CD4-positive, alpha-beta memory T cell (primary cell): ENCODE data around the gene BRCA2. TPM values are rescaled to one million over a fixed set of nuclear protein-coding genes. Genes with fewer than 3 reads are reported as not detected.
A peak's percentile ranks its signal among the peaks of the same experiment; 100 is the strongest.

Experiments used
- CTCF ChIA-PET: fragments of 350-600 bp; sonication (Branson Sonifier 250); formaldehyde crosslinking; loops from one replicate; lab custom pipeline; 2021; ENCODE audit warnings: inconsistent platforms; ENCODE audit not compliant: partially characterized antibody; lab: Charles Lee
- POLR2A ChIA-PET: fragments of 350-600 bp; sonication (Branson Sonifier 250); formaldehyde crosslinking; loops from one replicate; lab custom pipeline; 2021; ENCODE audit not compliant: partially characterized antibody; lab: Charles Lee
- DNase-seq, 5 donors: peaks; one replicate each; pipeline versions ENCODE4 v3.0.0 to v3.0.0-alpha.2; 2020 to 2022; ENCODE audit warnings: mixed read lengths in 1 of 5
- H3K27ac ChIP-seq: one replicate; pipeline ENCODE4 v1.7.0; 2013; ENCODE audit warnings: low read depth, low read length
- H3K27me3 ChIP-seq: 2 replicates; pipeline ENCODE4 v1.7.0; 2013; ENCODE audit warnings: mild to moderate bottlenecking, low read length, moderate library complexity; ENCODE audit not compliant: insufficient read depth
- H3K36me3 ChIP-seq: 2 replicates; pipeline ENCODE4 v1.7.0; 2013; ENCODE audit warnings: mild to moderate bottlenecking, low read length, moderate library complexity; ENCODE audit not compliant: insufficient read depth
- H3K4me1 ChIP-seq: 2 replicates; pipeline ENCODE4 v1.7.0; 2013; ENCODE audit warnings: mild to moderate bottlenecking, low read length, moderate library complexity; ENCODE audit not compliant: insufficient read depth
- H3K4me3 ChIP-seq, 2 donors: one replicate each; pipeline ENCODE4 v1.7.0; 2013; ENCODE audit warnings: low read length in 2 of 2, mild to moderate bottlenecking in 1 of 2
- H3K9me3 ChIP-seq, 2 donors: one replicate each; pipeline ENCODE4 v1.7.0; 2013; ENCODE audit warnings: low read length in 2 of 2, control low read depth in 1 of 2; ENCODE audit not compliant: control insufficient read depth in 1 of 2
- H3K27ac Mint-ChIP-seq, 7 donors: one replicate each; pipeline ENCODE4 v1.8.0; 2020 to 2021; ENCODE audit warnings: mixed read lengths in 7 of 7, mild to moderate bottlenecking in 6 of 7, inconsistent platforms in 3 of 7, moderate library complexity in 3 of 7
- H3K27me3 Mint-ChIP-seq, 2 donors: one replicate each; pipeline ENCODE4 v1.8.0; 2020 to 2021; ENCODE audit warnings: mixed read lengths in 2 of 2
- H3K36me3 Mint-ChIP-seq, 2 donors: one replicate each; pipeline ENCODE4 v1.8.0; 2020 to 2021; ENCODE audit warnings: mixed read lengths in 2 of 2, inconsistent platforms in 1 of 2, mild to moderate bottlenecking in 1 of 2
- H3K4me1 Mint-ChIP-seq, 4 donors: one replicate each; pipeline ENCODE4 v1.8.0; 2020 to 2021; ENCODE audit warnings: mixed read lengths in 4 of 4, mild to moderate bottlenecking in 1 of 4
- H3K4me3 Mint-ChIP-seq, 8 donors: one replicate each; pipeline ENCODE4 v1.8.0; 2020 to 2021; ENCODE audit warnings: mixed read lengths in 8 of 8, mild to moderate bottlenecking in 7 of 8, moderate library complexity in 6 of 8, inconsistent platforms in 3 of 8
- H3K9me3 Mint-ChIP-seq, 8 donors: one replicate each; pipeline ENCODE4 v1.8.0; 2020 to 2021; ENCODE audit warnings: mixed read lengths in 8 of 8, mild to moderate bottlenecking in 5 of 8, inconsistent platforms in 3 of 8, moderate library complexity in 1 of 8
- intact Hi-C: fragments of 100-400 bp; cut with micrococcal nuclease; formaldehyde crosslinking; loops from one replicate; pipeline ENCODE4 v1.15.1; 2023
- polyA plus RNA-seq, 2 donors: library from polyadenylated mRNA; unstranded; fragments of 300-500 nt; fragmentation: Illumina TruSeq; gene quantifications; one replicate each; pipeline ENCODE4 v1.2.3, GENCODE V29; 2021
- total RNA-seq, 2 experiments: library from RNA; stranded (reverse); gene quantifications; one replicate each; pipeline ENCODE4 v1.2.3, GENCODE V29; 2021

Gene BRCA2
- total and polyA plus RNA-seq, 4 experiments from 2014 or later, result 0.71 to 3.2 (median 2.6) TPM

- no peak for DNase-seq
- Mint-ChIP-seq H3K27ac (no peak overlapping the region), H3K4me1 (no peaks in the 10 kb centered on the region), H3K4me3 (no peak overlapping the region), H3K9me3 (no peaks in the 10 kb centered on the region), H3K36me3 (peaks cover 29 to 39% of the 10 kb centered on the region in 2 donors), H3K27me3 (no peaks in the 10 kb centered on the region)
- H3K27me3 ChIP-seq, result no peaks in the 10 kb centered on the region
- H3K9me3 ChIP-seq, result no peaks in the 10 kb centered on the region
- ChIA-PET CTCF (no interaction called here), POLR2A (no interaction called here)
- H3K4me3 ChIP-seq, result no peak overlapping the region
- intact Hi-C loops, result no loop called here
- no peaks in the 10 kb centered on the region for H3K36me3 ChIP-seq
- H3K4me1 ChIP-seq, result no peaks in the 10 kb centered on the region
- no peak overlapping the region for H3K27ac ChIP-seq
Measured at GRCh38 chr13:32278426-32278825, 36.9 kb upstream of the BRCA2 start.

GRCh38 chr13:32281096-32281495 is 34.2 kb upstream of the BRCA2 start:
- CTCF ChIA-PET, result no interaction called here

GRCh38 chr13:32282096-32282711 is 33.1 kb upstream of the BRCA2 start:
- Histone ChIP-seq H3K4me3 (no peak overlapping the region), H3K27me3 (no peaks in the 10 kb centered on the region), H3K4me1 (no peaks in the 10 kb centered on the region), H3K27ac (no peak overlapping the region), H3K9me3 (no peaks in the 10 kb centered on the region), H3K36me3 (no peaks in the 10 kb centered on the region)
- ChIA-PET POLR2A (no interaction called here), CTCF (interaction anchor here (1.0 kb wide), 1 partner anchor 14 kb away, joined by 4 read pairs; no protein-coding TSS in a partner anchor)
- no peak overlapping the region for H3K4me3 Mint-ChIP-seq
- no peak for DNase-seq
- intact Hi-C loops, result no loop called here
- no peaks in the 10 kb centered on the region for H3K9me3 Mint-ChIP-seq
- H3K27ac Mint-ChIP-seq, result no peak overlapping the region
- no peaks in the 10 kb centered on the region for H3K4me1 Mint-ChIP-seq
- no peaks in the 10 kb centered on the region for H3K27me3 Mint-ChIP-seq
- H3K36me3 Mint-ChIP-seq, result peaks cover 19 to 30% of the 10 kb centered on the region in 2 donors

More at GRCh38 chr13:32281096-32281495, 34.2 kb upstream of the BRCA2 start:
- Mint-ChIP-seq H3K4me1 (no peaks in the 10 kb centered on the region), H3K27ac (peak overlapping the region in 1 of 7 donors; percentile 22), H3K27me3 (no peaks in the 10 kb centered on the region), H3K36me3 (peaks cover 21 to 34% of the 10 kb centered on the region in 2 donors), H3K9me3 (no peaks in the 10 kb centered on the region), H3K4me3 (no peak overlapping the region)
- no peak for DNase-seq
- Histone ChIP-seq H3K9me3 (no peaks in the 10 kb centered on the region), H3K4me1 (no peaks in the 10 kb centered on the region), H3K36me3 (no peaks in the 10 kb centered on the region), H3K27ac (no peak overlapping the region), H3K4me3 (no peak overlapping the region), H3K27me3 (no peaks in the 10 kb centered on the region)
- intact Hi-C loops, result no loop called here
- POLR2A ChIA-PET, result no interaction called here

- no peaks in the 10 kb centered on the region for H3K36me3 ChIP-seq
- Mint-ChIP-seq H3K4me1 (no peaks in the 10 kb centered on the region), H3K27me3 (no peaks in the 10 kb centered on the region), H3K9me3 (no peaks in the 10 kb centered on the region), H3K36me3 (peaks cover 3 to 21% of the 10 kb centered on the region in 2 donors), H3K27ac (no peak overlapping the region), H3K4me3 (no peak overlapping the region)
- H3K27ac ChIP-seq, result no peak overlapping the region
- no peaks in the 10 kb centered on the region for H3K27me3 ChIP-seq
- CTCF ChIA-PET, result interaction anchor here (1.1 kb wide), 1 partner anchor 9 kb away, joined by 3 read pairs; no protein-coding TSS in a partner anchor
- H3K4me1 ChIP-seq, result no peaks in the 10 kb centered on the region
- H3K9me3 ChIP-seq, result no peaks in the 10 kb centered on the region
- no peak for DNase-seq
- H3K4me3 ChIP-seq, result no peak overlapping the region
- POLR2A ChIA-PET, result no interaction called here
- intact Hi-C loops, result no loop called here
Measured at GRCh38 chr13:32284927-32285632, 30.2 kb upstream of the BRCA2 start.

- no peaks in the 10 kb centered on the region for H3K27me3 ChIP-seq
- no peaks in the 10 kb centered on the region for H3K4me1 ChIP-seq
- Mint-ChIP-seq H3K9me3 (no peaks in the 10 kb centered on the region), H3K27me3 (no peaks in the 10 kb centered on the region), H3K36me3 (peaks cover 8 to 26% of the 10 kb centered on the region in 2 donors), H3K4me1 (no peaks in the 10 kb centered on the region), H3K4me3 (no peak overlapping the region), H3K27ac (no peak overlapping the region)
- H3K9me3 ChIP-seq, result no peaks in the 10 kb centered on the region
- ChIA-PET POLR2A (no interaction called here), CTCF (no interaction called here)
- no peaks in the 10 kb centered on the region for H3K36me3 ChIP-seq
- H3K4me3 ChIP-seq, result no peak overlapping the region
- DNase-seq, result no peak
- no peak overlapping the region for H3K27ac ChIP-seq
- intact Hi-C loops, result no loop called here
Measured at GRCh38 chr13:32285633-32285965, 29.7 kb upstream of the BRCA2 start.

GRCh38 chr13:32297206-32297605 is 18.1 kb upstream of the BRCA2 start:
- DNase-seq, result no peak
- Mint-ChIP-seq H3K27me3 (peaks cover 8 to 9% of the 10 kb centered on the region in 2 donors), H3K36me3 (peaks cover 3 to 8% of the 10 kb centered on the region in 2 donors), H3K4me3 (no peak overlapping the region), H3K9me3 (no peaks in the 10 kb centered on the region), H3K4me1 (peaks cover 0 to 4% (median under 1%) of the 10 kb centered on the region in 4 donors), H3K27ac (no peak overlapping the region)
- POLR2A ChIA-PET, result no interaction called here
- intact Hi-C loops, result no loop called here
- no peak overlapping the region for H3K27ac ChIP-seq
- H3K9me3 ChIP-seq, result no peaks in the 10 kb centered on the region
- no peak overlapping the region for H3K4me3 ChIP-seq
- H3K36me3 ChIP-seq, result no peaks in the 10 kb centered on the region
- H3K4me1 ChIP-seq, result no peaks in the 10 kb centered on the region
- CTCF ChIA-PET, result interaction anchor here (0.8 to 1.4 kb wide), 2 partner anchors 14 kb away, joined by 3 to 4 read pairs; no protein-coding TSS in a partner anchor
- peaks cover 5% of the 10 kb centered on the region for H3K27me3 ChIP-seq

- DNase-seq, result no peak
- CTCF ChIA-PET, result no interaction called here
- H3K27ac ChIP-seq, result no peak overlapping the region
- no peak overlapping the region for H3K4me3 ChIP-seq
- Mint-ChIP-seq H3K4me3 (no peak overlapping the region), H3K36me3 (peaks cover 3 to 8% of the 10 kb centered on the region in 2 donors), H3K4me1 (peaks cover 0 to 4% (median under 1%) of the 10 kb centered on the region in 4 donors), H3K27me3 (peaks cover 8 to 9% of the 10 kb centered on the region in 2 donors), H3K27ac (no peak overlapping the region), H3K9me3 (no peaks in the 10 kb centered on the region)
- no peaks in the 10 kb centered on the region for H3K4me1 ChIP-seq
- POLR2A ChIA-PET, result no interaction called here
- intact Hi-C loops, result no loop called here
- H3K9me3 ChIP-seq, result no peaks in the 10 kb centered on the region
- H3K27me3 ChIP-seq, result peaks cover 5% of the 10 kb centered on the region
- H3K36me3 ChIP-seq, result no peaks in the 10 kb centered on the region
Measured at GRCh38 chr13:32298695-32299094, 16.6 kb upstream of the BRCA2 start.
